H1 (cell line): ENCODE measurements around the gene LITAF. TPM values are rescaled to one million over a fixed set of nuclear protein-coding genes. Genes with fewer than 3 reads are reported as not detected.

Experiments used
- ASH2L ChIP-seq: fragments of 200-600, 300-600 bp; sonication (generic); IDR thresholded peaks from one replicate; pipeline ENCODE4 v1.7.1; 2017; ENCODE audit warnings: low read length
- BRCA1 ChIP-seq: IDR thresholded peaks from 2 replicates; pipeline ENCODE4 v1.6.1; 2012; ENCODE audit warnings: low read depth, low read length, improper control_type of control experiment
- CHD1 ChIP-seq: IDR thresholded peaks from 2 replicates; pipeline ENCODE4 v1.6.1; 2012; ENCODE audit warnings: low read depth, low read length, improper control_type of control experiment
- CHD7 ChIP-seq: fragments of 300-600 bp; sonication (generic); IDR thresholded peaks from 2 replicates; pipeline ENCODE4 v1.7.1; 2012; ENCODE audit warnings: low read length, moderate library complexity, mild to moderate bottlenecking, inconsistent platforms; ENCODE audit not compliant: insufficient replicate concordance
- EP300 ChIP-seq, 2 experiments: IDR thresholded peaks; 1 replicate in 1 of 2; 2 replicates in 1 of 2; pipeline ENCODE4 v1.6.1; 2011 to 2012; ENCODE audit warnings: low read depth in 2 of 2, low read length in 2 of 2, mild to moderate bottlenecking in 2 of 2, borderline replicate concordance in 1 of 2, inconsistent platforms in 1 of 2, moderate library complexity in 1 of 2
- HDAC2 ChIP-seq, 2 experiments: fragments of 300-600 bp in 1 of 2; sonication (generic) in 1 of 2; IDR thresholded peaks; 2 replicates each; pipeline ENCODE4 v1.6.1; 2011 to 2012; ENCODE audit warnings: low read depth in 2 of 2, low read length in 2 of 2, mild to moderate bottlenecking in 2 of 2, moderate library complexity in 2 of 2, borderline replicate concordance in 1 of 2, inconsistent platforms in 1 of 2
- POU5F1 ChIP-seq: IDR thresholded peaks from 2 replicates; pipeline ENCODE4 v1.6.1; 2011; ENCODE audit warnings: low read depth, mild to moderate bottlenecking, low read length, moderate library complexity
- RXRA ChIP-seq: IDR thresholded peaks from 2 replicates; pipeline ENCODE4 v1.6.1; 2011; ENCODE audit warnings: low read depth, mild to moderate bottlenecking, low read length, moderate library complexity; ENCODE audit not compliant: insufficient read depth
- SRF ChIP-seq: IDR thresholded peaks from 2 replicates; pipeline ENCODE4 v1.6.1; 2011; ENCODE audit warnings: mild to moderate bottlenecking, low read depth, low read length, moderate library complexity
- ZNF274 ChIP-seq: IDR thresholded peaks from 2 replicates; pipeline ENCODE4 v1.7.0; 2012; ENCODE audit warnings: low read length, borderline replicate concordance; ENCODE audit errors: extremely low read depth
- polyA plus RNA-seq, 7 experiments: library from polyadenylated mRNA; depleted of rRNA in 3 of 7; stranded (reverse) in 5 of 7; unstranded in 2 of 7; fragments of >200 nt in 5 of 7; fragments of 200-250 nt in 2 of 7; gene quantifications; 1 replicate in 5 of 7; 2 replicates in 1 of 7; 4 replicates in 1 of 7; pipeline versions ENCODE4 v1.2.1 to v1.2.3, GENCODE V29; 2011 to 2013; ENCODE audit warnings: missing spikeins in 2 of 7, mixed read lengths in 2 of 7
- total RNA-seq: library from RNA; stranded (reverse); fragmentation: NEBNext Ultra II Directional; extraction: Animal tissue kit (Norgen Biotek cat#: 25700); gene quantifications from 2 replicates; pipeline ENCODE4 v1.2.1, GENCODE V29; 2021

Gene LITAF
- total and polyA plus RNA-seq, 2 of the 8 experiments (the other 6 are each of a cell fraction or from before 2014, with no cell fraction given): 165 to 205 TPM

- TF ChIP-seq CHD7: no peak
- TF ChIP-seq CHD1: no peak
- TF ChIP-seq EP300 (IDR thresholded peaks at IDR 0.05; ENCODE audit: borderline replicate concordance in 1 of 2, low read depth in 2 of 2, low read length in 2 of 2): no peak
- TF ChIP-seq RXRA: no peak
- no peak for TF ChIP-seq ASH2L
- TF ChIP-seq BRCA1: no peak
- TF ChIP-seq SRF: no peak
- no peak for TF ChIP-seq ZNF274
- no peak for TF ChIP-seq HDAC2 (IDR thresholded peaks at IDR 0.05; ENCODE audit: borderline replicate concordance in 1 of 2, low read depth in 2 of 2, low read length in 2 of 2)
- TF ChIP-seq POU5F1: no peak
Measured at GRCh38 chr16:11561856-11562255, 24.9 kb downstream of the LITAF start (continued).
